Endothelial cell of umbilical vein (primary cell): Measurements from ENCODE around the gene ANGPTL4. TPM values are rescaled to one million over a fixed set of nuclear protein-coding genes. Genes with fewer than 3 reads are reported as not detected.

Experiments used
- BruUV-seq: library from RNA; stranded (reverse); fragments of 400-500 nt; replicated peaks from 2 replicates; lab custom pipeline; 2021; lab: Mats Ljungman, UMichigan
- CTCF ChIA-PET: fragments of 300-600, 350-600 bp; sonication (Branson Sonifier 250); formaldehyde crosslinking; loops from one replicate; lab custom pipeline; 2021; ENCODE audit warnings: antibody characterized with exemption, inconsistent platforms; lab: Charles Lee
- POLR2A ChIA-PET: fragments of 300-600, 350-600 bp; sonication (Branson Sonifier 250); formaldehyde crosslinking; loops from one replicate; lab custom pipeline; 2021; ENCODE audit warnings: antibody characterized with exemption, inconsistent platforms; lab: Charles Lee
- DNase-seq: peaks from one replicate; pipeline ENCODE4 v3.0.0-alpha.2; 2011; ENCODE audit warnings: low read depth, low spot score
- FAIRE-seq: peaks from 2 replicates; lab custom pipeline; 2011; peaks lifted over from hg19 to GRCh38; lab: Jason Lieb, UNC
- H2AFZ ChIP-seq: 2 replicates; pipeline ENCODE4 v1.6.0; 2012; ENCODE audit warnings: low read depth, low read length, control low read depth, inconsistent platforms
- H3K27ac ChIP-seq: 2 replicates; pipeline ENCODE4 v1.5.1; 2011; ENCODE audit warnings: low read depth, mild to moderate bottlenecking, control low read depth, low read length, moderate library complexity; ENCODE audit not compliant: insufficient read depth
- H3K27me3 ChIP-seq, 2 experiments: 2 replicates each; pipeline versions ENCODE4 v1.6.0 to v1.6.1; 2011; ENCODE audit warnings: low read length in 2 of 2, mixed read lengths in 1 of 2; ENCODE audit not compliant: control insufficient read depth in 2 of 2, insufficient read depth in 2 of 2
- H3K36me3 ChIP-seq, 2 experiments: 2 replicates in 1 of 2; 3 replicates in 1 of 2; pipeline ENCODE4 v1.5.1; 2011; ENCODE audit warnings: low read length in 2 of 2, mild to moderate bottlenecking in 1 of 2, moderate library complexity in 1 of 2; ENCODE audit not compliant: control insufficient read depth in 2 of 2, insufficient read depth in 2 of 2; ENCODE audit errors: extremely low read depth in 1 of 2
- H3K4me1 ChIP-seq: 3 replicates; pipeline ENCODE4 v1.5.1; 2011; ENCODE audit warnings: mild to moderate bottlenecking, low read length; ENCODE audit not compliant: control insufficient read depth, insufficient read depth; ENCODE audit errors: extremely low read depth
- H3K4me2 ChIP-seq: 2 replicates; pipeline ENCODE4 v1.6.1; 2011; ENCODE audit warnings: low read length, control low read depth, mixed read lengths; ENCODE audit not compliant: insufficient read depth
- H3K4me3 ChIP-seq, 3 experiments: fragments of 200-600 bp in 1 of 3; sonication (generic), shearing (Covaris generic) in 1 of 3; replicated peaks in 1 of 3; 2 replicates each; pipeline ENCODE4 v1.5.1; 2011 to 2016; ENCODE audit warnings: control low read depth in 3 of 3, low read length in 3 of 3, mild to moderate bottlenecking in 2 of 3, inconsistent platforms in 1 of 3, low read depth in 1 of 3, moderate library complexity in 1 of 3; ENCODE audit not compliant: insufficient read depth in 1 of 3
- H3K79me2 ChIP-seq: 2 replicates; pipeline ENCODE4 v1.6.0; 2012; ENCODE audit warnings: low read length, inconsistent platforms; ENCODE audit not compliant: control insufficient read depth, insufficient read depth
- H3K9ac ChIP-seq: replicated peaks from 2 replicates; pipeline ENCODE3; 2011; ENCODE audit warnings: low read length, control low read depth; ENCODE audit not compliant: insufficient read depth; ENCODE audit errors: extremely low read depth
- H3K9me1 ChIP-seq: replicated peaks from 3 replicates; pipeline ENCODE4 v1.6.0; 2011; ENCODE audit warnings: mild to moderate bottlenecking, low read length; ENCODE audit not compliant: control insufficient read depth, insufficient read depth; ENCODE audit errors: extremely low read depth
- H3K9me3 ChIP-seq: replicated peaks from 2 replicates; pipeline ENCODE4 v1.5.1; 2012; ENCODE audit warnings: low read length, inconsistent platforms; ENCODE audit not compliant: control insufficient read depth, insufficient read depth
- H4K20me1 ChIP-seq: replicated peaks from 2 replicates; pipeline ENCODE3; 2011; ENCODE audit warnings: mild to moderate bottlenecking, low read length; ENCODE audit not compliant: control insufficient read depth, insufficient read depth; ENCODE audit errors: extremely low read depth
- EZH2 ChIP-seq: IDR thresholded peaks from 2 replicates; pipeline ENCODE4 v1.6.1; 2012; ENCODE audit warnings: borderline replicate concordance, low read depth, mild to moderate bottlenecking, moderate library complexity, low read length, inconsistent platforms; ENCODE audit not compliant: severe bottlenecking
- JUN ChIP-seq: IDR thresholded peaks from 2 replicates; pipeline ENCODE4 v1.6.1; 2011; ENCODE audit warnings: borderline replicate concordance, low read depth; ENCODE audit not compliant: insufficient read length, insufficient read depth
- MAX ChIP-seq: IDR thresholded peaks from 2 replicates; pipeline ENCODE4 v1.6.1; 2011; ENCODE audit not compliant: insufficient read depth, insufficient read length
- POLR2AphosphoS5 ChIP-seq: IDR thresholded peaks from 2 replicates; pipeline ENCODE4 v1.6.1; 2012; ENCODE audit warnings: low read depth, mild to moderate bottlenecking, control low read depth, low read length, moderate library complexity; ENCODE audit not compliant: insufficient read depth
- dilution Hi-C: fragments of 300-500 bp; cut with MboI; formaldehyde crosslinking; loops from one replicate; pipeline ENCODE4 v1.15.0; 2019; ENCODE audit warnings: low sequenced_read_pairs; ENCODE audit not compliant: extremely low pct_ligation_motif_present
- intact Hi-C: fragments of 100-400 bp; cut with micrococcal nuclease; formaldehyde crosslinking; loops from one replicate; pipeline ENCODE4 v1.10.0; 2022
- polyA plus RNA-seq, 4 experiments: library from polyadenylated mRNA; depleted of rRNA in 3 of 4; stranded (reverse) in 3 of 4; unstranded in 1 of 4; fragments of >200 nt; gene quantifications; 2 replicates each; pipeline versions ENCODE4 v1.2.1 to v1.2.3, GENCODE V29; 2011 to 2012; ENCODE audit warnings: missing spikeins in 1 of 4
- total RNA-seq: library from RNA; stranded (reverse); gene quantifications from 2 replicates; pipeline ENCODE4 v1.2.3, GENCODE V29; 2021
- TF ChIP-seq, protein P1 (sequence below), 2 donors: IDR thresholded peaks; 1 replicate in 1 of 2; 2 replicates in 1 of 2; pipeline ENCODE4 v1.5.1; 2011; ENCODE audit warnings: low read length in 2 of 2, mild to moderate bottlenecking in 2 of 2, moderate library complexity in 2 of 2, control low read depth in 1 of 2, inconsistent platforms in 1 of 2, low read depth in 1 of 2; ENCODE audit not compliant: insufficient read depth in 1 of 2; ENCODE audit errors: extremely low read depth in 1 of 2

Gene ANGPTL4
- total and polyA plus RNA-seq, 2 donors (not counting 3 experiments of a cell fraction or from before 2014, with no cell fraction given) = 3.9 to 14.1 TPM

DNA sequence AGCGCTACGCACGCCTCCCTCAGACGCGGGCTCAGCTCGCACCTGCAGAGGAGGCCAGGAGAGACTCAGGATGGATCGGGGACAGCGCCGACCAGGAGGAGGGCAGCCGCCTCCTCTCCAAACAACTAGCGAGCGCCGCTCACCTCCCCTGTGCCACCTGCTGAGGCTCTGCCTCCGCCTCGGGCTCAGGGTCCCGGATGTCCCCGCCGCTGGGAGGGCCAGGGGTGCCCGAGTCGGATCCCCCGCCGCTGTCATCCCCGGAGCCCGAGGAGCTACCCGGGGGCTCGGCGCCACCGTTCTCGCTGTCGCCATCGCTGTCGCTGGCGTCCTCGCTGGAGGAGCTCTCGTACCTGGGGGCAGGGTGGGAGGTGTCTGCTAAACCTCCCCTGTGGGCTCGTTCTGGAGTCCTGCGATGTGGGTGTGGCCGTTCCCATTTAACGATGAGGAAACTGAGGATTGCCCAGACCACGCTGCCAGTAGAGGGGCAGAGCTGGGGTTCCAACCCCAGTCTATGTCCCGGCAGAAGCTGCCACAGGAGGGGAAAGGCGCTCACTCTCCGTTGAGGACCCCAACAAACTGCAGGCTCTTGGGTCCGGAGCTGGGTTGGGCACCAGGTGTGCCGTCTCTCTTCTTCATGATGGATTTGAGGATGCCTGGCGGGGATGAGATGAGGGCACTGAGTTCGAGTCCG lies 30.0 kb upstream of the ANGPTL4 start:
- Histone ChIP-seq H4K20me1 (no peaks in the 10 kb centered on the region), H3K27me3 (no peaks in the 10 kb centered on the region), H3K9me3 (no peaks in the 10 kb centered on the region), H3K36me3 (peaks cover 3 to 18% of the 10 kb centered on the region in 2 experiments), H3K79me2 (no peaks in the 10 kb centered on the region), H3K9me1 (no peaks in the 10 kb centered on the region), H3K4me2 (no peak overlapping the region), H3K4me1 (peaks cover 5% of the 10 kb centered on the region), H3K9ac (no peak overlapping the region), H3K27ac (no peak overlapping the region), H2AFZ (no peak overlapping the region), H3K4me3 (no peak overlapping the region)
- POLR2A ChIA-PET = interaction anchor here (1.3 kb wide), 1 partner anchor 13 kb away, joined by 3 read pairs; the partner anchor contains the start of genes NDUFA7 and RPS28
- TF ChIP-seq EZH2 (no peak), POLR2AphosphoS5 (no peak), JUN (no peak), MAX (no peak)
- TF ChIP-seq, protein P1, sequence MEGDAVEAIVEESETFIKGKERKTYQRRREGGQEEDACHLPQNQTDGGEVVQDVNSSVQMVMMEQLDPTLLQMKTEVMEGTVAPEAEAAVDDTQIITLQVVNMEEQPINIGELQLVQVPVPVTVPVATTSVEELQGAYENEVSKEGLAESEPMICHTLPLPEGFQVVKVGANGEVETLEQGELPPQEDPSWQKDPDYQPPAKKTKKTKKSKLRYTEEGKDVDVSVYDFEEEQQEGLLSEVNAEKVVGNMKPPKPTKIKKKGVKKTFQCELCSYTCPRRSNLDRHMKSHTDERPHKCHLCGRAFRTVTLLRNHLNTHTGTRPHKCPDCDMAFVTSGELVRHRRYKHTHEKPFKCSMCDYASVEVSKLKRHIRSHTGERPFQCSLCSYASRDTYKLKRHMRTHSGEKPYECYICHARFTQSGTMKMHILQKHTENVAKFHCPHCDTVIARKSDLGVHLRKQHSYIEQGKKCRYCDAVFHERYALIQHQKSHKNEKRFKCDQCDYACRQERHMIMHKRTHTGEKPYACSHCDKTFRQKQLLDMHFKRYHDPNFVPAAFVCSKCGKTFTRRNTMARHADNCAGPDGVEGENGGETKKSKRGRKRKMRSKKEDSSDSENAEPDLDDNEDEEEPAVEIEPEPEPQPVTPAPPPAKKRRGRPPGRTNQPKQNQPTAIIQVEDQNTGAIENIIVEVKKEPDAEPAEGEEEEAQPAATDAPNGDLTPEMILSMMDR (IDR thresholded peaks at IDR 0.05; ENCODE audit: extremely low read depth in 1 of 2, insufficient read depth in 1 of 2, low read depth in 1 of 2, low read length in 2 of 2) = no peak
- BruUV-seq = no TSS peak
- FAIRE-seq = no peak
- intact Hi-C loops = no loop called here
- dilution Hi-C loops = no loop called here
- CTCF ChIA-PET = interaction anchor here (1.6 kb wide), 1 partner anchor 10 kb away, joined by 3 read pairs; no protein-coding TSS in a partner anchor
- no peak for DNase-seq
